ENCODE measurements around the gene ZNF740. TPM values are rescaled to one million over a fixed set of nuclear protein-coding genes. Genes with fewer than 3 reads are reported as not detected.

The ZNF740 gene
- total and polyA plus RNA-seq, 10 of the 15 experiments (the other 5 are each of a cell fraction or from before 2014, with no cell fraction given), result 1.4 to 33.6 (median 11.3) TPM

- peaks cover 10% of the 10 kb centered on the region for H3K4me1 ChIP-seq (ENCODE audit: control insufficient read depth, insufficient read depth, low read length)
- ChIA-PET RAD21 (ENCODE audit: unreplicated experiment) (no interaction called here), SMC1A (ENCODE audit: uncharacterized antibody, unreplicated experiment) (interaction anchor here (1.1 kb wide), 2 partner anchors 8 to 43 kb away, joined by 4 read pairs; partner anchors contain the start of gene ESPL1), POLR2A (no interaction called here), CTCF (interaction anchor here (0.8 to 1.4 kb wide), 4 partner anchors 9 to 28 kb away, joined by 3 to 6 read pairs (median 3); no protein-coding TSS in a partner anchor)
- no peaks in the 10 kb centered on the region for H3K27me3 ChIP-seq (replicated peaks in 1 of 2; ENCODE audit: control insufficient read depth in 2 of 2, insufficient read depth in 2 of 2, low read length in 1 of 2)
- no peak overlapping the region for H3K4me2 ChIP-seq (ENCODE audit: control insufficient read depth, insufficient read depth)
- no peaks in the 10 kb centered on the region for H3K36me3 ChIP-seq (ENCODE audit: control insufficient read depth in 2 of 2, insufficient read depth in 2 of 2, low read length in 1 of 2)
- ATAC-seq, result no peak
- no peak overlapping the region for H3K27ac ChIP-seq (ENCODE audit: control insufficient read depth, insufficient read depth)
- no peaks in the 10 kb centered on the region for H3K9me3 ChIP-seq (replicated peaks; ENCODE audit: control insufficient read depth, insufficient read depth, low read length)
- no peak for TF ChIP-seq SUPT20H (IDR thresholded peaks at IDR 0.05; ENCODE audit: borderline replicate concordance, control insufficient read depth, low read depth, low read length)
- no peak for TF ChIP-seq ZBTB4 (CRISPR knock-in tag; IDR thresholded peaks at IDR 0.05)
- no peak for TF ChIP-seq NBN (IDR thresholded peaks at IDR 0.05)
- TF ChIP-seq BACH1 (IDR thresholded peaks at IDR 0.05; ENCODE audit: borderline replicate concordance), result no peak
- no peak for TF ChIP-seq CREM (IDR thresholded peaks at IDR 0.05; ENCODE audit: low read depth)
- no peak for TF ChIP-seq ATF7 (IDR thresholded peaks at IDR 0.05; ENCODE audit: low read depth)
- no peak for TF ChIP-seq PAX8 (IDR thresholded peaks at IDR 0.05)
- FAIRE-seq, result no peak
- 58% methylated on average over 10 of the region's 10 CpGs for WGBS (ENCODE audit: insufficient coverage, insufficient replicate concordance, low lambda C conversion rate, missing lambda C conversion rate)
- BruUV-seq (replicated peaks), result no TSS peak
- no peaks in the 10 kb centered on the region for H4K20me1 ChIP-seq (ENCODE audit: control insufficient read depth, insufficient read depth)
- H3K4me3 ChIP-seq, result no peak overlapping the region
- intact Hi-C loops (cut with micrococcal nuclease; ENCODE audit: unreplicated experiment) (loop anchor here (5.0 kb wide), 1 partner anchor 42 kb away; the partner anchor contains the start of gene ESPL1), in situ Hi-C loops (cut with MboI) (no loop called here)
- no peak overlapping the region for H3K9ac ChIP-seq (ENCODE audit: control insufficient read depth, insufficient read depth, low read length)
- H3K79me2 ChIP-seq (ENCODE audit: control insufficient read depth, insufficient read depth, low read length), result no peaks in the 10 kb centered on the region
- no peak for DNase-seq (ENCODE audit: low read depth, low spot score)
- no peak overlapping the region for H2AFZ ChIP-seq (ENCODE audit: control insufficient read depth, low read depth, low read length)
Observed at GRCh38 chr12:53224897-53225634, 44.5 kb downstream of the ZNF740 start.

Measured in GM12878 (cell line).